Measurements from ENCODE around the gene DHODH. TPM values are rescaled to one million over a fixed set of nuclear protein-coding genes. Genes with fewer than 3 reads are reported as not detected.

The DHODH gene
- 10.9 to 14.8 TPM (median 11.9 TPM) in 5 replicates for total RNA-seq (2022; extraction: Qiagen RNA extraction)

GRCh38 chr16:72008424-72009216 lies at the start of gene DHODH:
Gene DHODH (plus strand): TSS chr16:72008744. CDS start chr16:72008765, 21 bp downstream.

GRCh38 chr16:72054254-72054847 lies 45.8 kb downstream of the DHODH start, which contains the start of gene HP:
Gene HP (plus strand): TSS chr16:72054505. CDS start chr16:72054653, 148 bp downstream.

Other genes starting within 250 kb of the DHODH start
- 40.3 to 50.3 TPM (median 44.1 TPM) in 5 replicates for gene AP1G1, start 199.9 kb upstream of the DHODH start, total RNA-seq (2022; extraction: Qiagen RNA extraction)
- gene ATXN1L, start 162.8 kb upstream of the DHODH start, total RNA-seq (2022; extraction: Qiagen RNA extraction), result 13.5 to 19.0 TPM (median 17.5 TPM) in 5 replicates
- gene ZNF821, start 124.6 kb upstream of the DHODH start, total RNA-seq (2022; extraction: Qiagen RNA extraction), result 3.1 to 5.3 TPM (median 4.1 TPM) in 5 replicates
- 159 to 183 TPM (median 169 TPM) in 5 replicates for gene IST1, start 113.2 kb upstream of the DHODH start, total RNA-seq (2022; extraction: Qiagen RNA extraction)
- not detected in 5 replicates for gene PKD1L3, start 8.3 kb upstream of the DHODH start, total RNA-seq (2022; extraction: Qiagen RNA extraction)
- 0.33 TPM in 1 of 5 replicates, not detected in the others for gene HP, start 45.8 kb downstream of the DHODH start, total RNA-seq (2022; extraction: Qiagen RNA extraction)
- gene HPR, start 54.5 kb downstream of the DHODH start, total RNA-seq (2022; extraction: Qiagen RNA extraction), result not detected in 5 replicates
- gene TXNL4B, start 84.9 kb downstream of the DHODH start, total RNA-seq (2022; extraction: Qiagen RNA extraction), result 16.2 to 22.7 TPM (median 21.3 TPM) in 5 replicates
- gene DHX38, start 85.1 kb downstream of the DHODH start, total RNA-seq (2022; extraction: Qiagen RNA extraction), result 48.0 to 53.4 TPM (median 49.3 TPM) in 5 replicates
- gene PMFBP1, start 163.4 kb downstream of the DHODH start, total RNA-seq (2022; extraction: Qiagen RNA extraction), result 0.11 to 0.50 TPM (median 0.24 TPM) in 3 of 5 replicates, not detected in the others